ENCODE measurements around the gene MYO1D.

DNA sequence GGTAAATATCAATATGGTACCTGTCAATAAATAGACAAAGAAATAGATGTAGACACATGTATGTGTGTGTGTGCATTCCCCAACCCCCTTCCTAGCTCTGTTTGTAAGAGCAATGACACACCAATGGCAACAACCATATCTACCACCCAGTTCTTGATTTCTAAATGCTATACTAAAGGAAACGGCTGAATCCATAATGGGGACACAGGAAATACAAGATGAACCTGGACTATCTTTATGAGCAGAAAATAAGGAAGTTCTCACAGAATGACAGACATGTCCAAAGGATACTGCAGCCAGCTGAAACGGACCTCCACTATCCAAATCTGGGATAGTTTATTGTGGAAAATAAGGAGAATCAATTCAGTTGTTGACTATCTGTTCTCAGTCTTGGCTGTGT lies 75.3 kb downstream of the MYO1D start:
- TF ChIP-seq, protein P1, sequence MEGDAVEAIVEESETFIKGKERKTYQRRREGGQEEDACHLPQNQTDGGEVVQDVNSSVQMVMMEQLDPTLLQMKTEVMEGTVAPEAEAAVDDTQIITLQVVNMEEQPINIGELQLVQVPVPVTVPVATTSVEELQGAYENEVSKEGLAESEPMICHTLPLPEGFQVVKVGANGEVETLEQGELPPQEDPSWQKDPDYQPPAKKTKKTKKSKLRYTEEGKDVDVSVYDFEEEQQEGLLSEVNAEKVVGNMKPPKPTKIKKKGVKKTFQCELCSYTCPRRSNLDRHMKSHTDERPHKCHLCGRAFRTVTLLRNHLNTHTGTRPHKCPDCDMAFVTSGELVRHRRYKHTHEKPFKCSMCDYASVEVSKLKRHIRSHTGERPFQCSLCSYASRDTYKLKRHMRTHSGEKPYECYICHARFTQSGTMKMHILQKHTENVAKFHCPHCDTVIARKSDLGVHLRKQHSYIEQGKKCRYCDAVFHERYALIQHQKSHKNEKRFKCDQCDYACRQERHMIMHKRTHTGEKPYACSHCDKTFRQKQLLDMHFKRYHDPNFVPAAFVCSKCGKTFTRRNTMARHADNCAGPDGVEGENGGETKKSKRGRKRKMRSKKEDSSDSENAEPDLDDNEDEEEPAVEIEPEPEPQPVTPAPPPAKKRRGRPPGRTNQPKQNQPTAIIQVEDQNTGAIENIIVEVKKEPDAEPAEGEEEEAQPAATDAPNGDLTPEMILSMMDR (IDR thresholded peaks at IDR 0.05 in 2 of 3, conservative IDR thresholded peaks at IDR 0.05 in 1 of 3; ENCODE audit: borderline replicate concordance in 1 of 3, insufficient read depth in 1 of 3, low read depth in 2 of 3, low read length in 2 of 3), result no peak
- TF ChIP-seq SIN3A (IDR thresholded peaks at IDR 0.05; ENCODE audit: low read depth), result no peak
- TF ChIP-seq, protein P2, sequence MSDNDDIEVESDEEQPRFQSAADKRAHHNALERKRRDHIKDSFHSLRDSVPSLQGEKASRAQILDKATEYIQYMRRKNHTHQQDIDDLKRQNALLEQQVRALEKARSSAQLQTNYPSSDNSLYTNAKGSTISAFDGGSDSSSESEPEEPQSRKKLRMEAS (IDR thresholded peaks at IDR 0.05), result no peak

Data from HCT116 (cell line).